Loucy (cell line): ENCODE measurements around the gene ANKRD65.
"Not testable (repeated sequence)": the region's sequence is repeated elsewhere in the genome, so short reads cannot be mapped to it uniquely, and the experiment has no call there.

Experiments
- H2AFZ ChIP-seq: fragments of 200-600 bp; sonication (generic); 2 replicates; pipeline ENCODE4 v1.6.0; 2016; ENCODE audit warnings: antibody characterized with exemption, mild to moderate bottlenecking, low read length, moderate library complexity
- H3F3A ChIP-seq: fragments of 200-600 bp; 2 replicates; pipeline ENCODE4 v1.6.0; 2016; ENCODE audit warnings: antibody characterized with exemption, low read depth, mild to moderate bottlenecking
- H3K27me3 ChIP-seq: fragments of 200-600 bp; sonication (generic); 2 replicates; pipeline ENCODE4 v1.6.1; 2014; ENCODE audit warnings: low read length, mild to moderate bottlenecking; ENCODE audit not compliant: insufficient read depth, poor library complexity, severe bottlenecking
- H3K36me3 ChIP-seq: fragments of 200-600 bp; sonication (generic); 2 replicates; pipeline ENCODE4 v1.6.1; 2016; ENCODE audit warnings: low read length; ENCODE audit not compliant: insufficient read depth
- H3K4me1 ChIP-seq: fragments of 200-600 bp; sonication (generic); 2 replicates; pipeline ENCODE4 v1.5.1; 2014; ENCODE audit warnings: low read length, mild to moderate bottlenecking; ENCODE audit not compliant: insufficient read depth, poor library complexity, severe bottlenecking
- H3K4me2 ChIP-seq: fragments of 200-600 bp; sonication (generic); 2 replicates; pipeline ENCODE4 v1.6.0; 2014; ENCODE audit warnings: antibody characterized with exemption, low read length, low read depth, mild to moderate bottlenecking; ENCODE audit not compliant: poor library complexity, severe bottlenecking
- H3K4me3 ChIP-seq: fragments of 200-600 bp; sonication (generic); 2 replicates; pipeline ENCODE4 v1.5.1; 2014; ENCODE audit warnings: low read length, mild to moderate bottlenecking, mixed read lengths; ENCODE audit not compliant: poor library complexity, severe bottlenecking
- H3K79me2 ChIP-seq: fragments of 200-600 bp; sonication (generic); 2 replicates; pipeline ENCODE4 v1.6.1; 2014; ENCODE audit warnings: low read length; ENCODE audit not compliant: insufficient read depth
- H3K9ac ChIP-seq: fragments of 200-600 bp; sonication (generic); 2 replicates; pipeline ENCODE4 v1.6.0; 2014; ENCODE audit warnings: mild to moderate bottlenecking, low read depth, low read length, moderate library complexity; ENCODE audit not compliant: poor library complexity, severe bottlenecking
- H3K9me2 ChIP-seq: fragments of 200-600 bp; sonication (generic); replicated peaks from 2 replicates; pipeline ENCODE4 v1.6.1; 2016; ENCODE audit warnings: low read depth, low read length, mixed read lengths
- H3K9me3 ChIP-seq: fragments of 200-600 bp; sonication (generic); 2 replicates; pipeline ENCODE4 v1.6.1; 2014; ENCODE audit warnings: mild to moderate bottlenecking, antibody characterized with exemption, low read length, low read depth; ENCODE audit not compliant: insufficient read depth
- H4K20me1 ChIP-seq: fragments of 200-600 bp; sonication (generic); 2 replicates; pipeline ENCODE4 v1.6.0; 2014; ENCODE audit warnings: antibody characterized with exemption, low read length, mild to moderate bottlenecking; ENCODE audit not compliant: insufficient read depth, poor library complexity, severe bottlenecking
- CTCF ChIP-seq: fragments of 200-600 bp; sonication (generic); conservative IDR thresholded peaks from 2 replicates; pipeline ENCODE4 v1.5.1; 2014; ENCODE audit warnings: mild to moderate bottlenecking, antibody characterized with exemption, low read length
- EZH2phosphoT487 ChIP-seq: fragments of 200-600 bp; IDR thresholded peaks from 2 replicates; pipeline ENCODE4 v1.6.1; 2018; ENCODE audit warnings: antibody characterized with exemption, mild to moderate bottlenecking, moderate library complexity, borderline replicate concordance

Gene ANKRD65

GRCh38 chr1:1452882-1453281 is 31.8 kb upstream of the ANKRD65 start:
- Histone ChIP-seq H2AFZ (no peak overlapping the region), H3K4me1 (no peaks in the 10 kb centered on the region), H3K9ac (no peak overlapping the region), H3K9me2 (no peaks in the 10 kb centered on the region), H3K36me3 (no peaks in the 10 kb centered on the region), H3F3A (no peaks in the 10 kb centered on the region), H3K27me3 (no peaks in the 10 kb centered on the region), H3K79me2 (no peaks in the 10 kb centered on the region), H3K9me3 (no peaks in the 10 kb centered on the region), H3K4me2 (no peak overlapping the region), H4K20me1 (no peaks in the 10 kb centered on the region), H3K4me3 (no peak overlapping the region)
- TF ChIP-seq CTCF (no peak), EZH2phosphoT487 (no peak)

GRCh38 chr1:1452365-1452739 is 31.3 kb upstream of the ANKRD65 start:
- H3K4me3 ChIP-seq, H3K9ac ChIP-seq, H3K79me2 ChIP-seq, H3K9me3 ChIP-seq, H2AFZ ChIP-seq, H3F3A ChIP-seq, H3K4me2 ChIP-seq, H3K27me3 ChIP-seq, H3K4me1 ChIP-seq, H3K9me2 ChIP-seq, H3K36me3 ChIP-seq, H4K20me1 ChIP-seq: not testable (repeated sequence)

- no peaks in the 10 kb centered on the region for H3F3A ChIP-seq
- H2AFZ ChIP-seq, result no peak overlapping the region
- no peaks in the 10 kb centered on the region for H4K20me1 ChIP-seq
- no peak overlapping the region for H3K4me3 ChIP-seq
- H3K9me3 ChIP-seq, result no peaks in the 10 kb centered on the region
- H3K9me2 ChIP-seq, result no peaks in the 10 kb centered on the region
- no peak for TF ChIP-seq CTCF
- no peaks in the 10 kb centered on the region for H3K79me2 ChIP-seq
- H3K36me3 ChIP-seq, result no peaks in the 10 kb centered on the region
- H3K4me1 ChIP-seq, result no peaks in the 10 kb centered on the region
- no peaks in the 10 kb centered on the region for H3K27me3 ChIP-seq
- no peak overlapping the region for H3K9ac ChIP-seq
- H3K4me2 ChIP-seq, result no peak overlapping the region
These were observed 30.8 kb upstream of the ANKRD65 start for GRCh38 chr1:1451696-1452364.

- H3K79me2 ChIP-seq, H3K4me1 ChIP-seq, H3K9me2 ChIP-seq, H2AFZ ChIP-seq, H3K4me2 ChIP-seq, H4K20me1 ChIP-seq, H3K4me3 ChIP-seq, H3K36me3 ChIP-seq, H3K9ac ChIP-seq, H3F3A ChIP-seq, H3K9me3 ChIP-seq, H3K27me3 ChIP-seq: not testable (repeated sequence)
These were observed 29.5 kb upstream of the ANKRD65 start for GRCh38 chr1:1450616-1451015.
